Activated CD4-positive, alpha-beta T cell treated with anti-CD3 and anti-CD28 coated beads, Interleukin-2, amount 50 U/mL, for 1 hour (primary cell): ENCODE measurements around the gene ZBTB48.
"Not testable (repeated sequence)": the region's sequence is repeated elsewhere in the genome, so short reads cannot be mapped to it uniquely, and the experiment has no call there.

ENCODE experiments used
- DNase-seq: peaks from one replicate; pipeline ENCODE4 v3.0.0-alpha.2; 2020

ZBTB48 gene

GRCh38 chr1:6579374-6580118 is at the start of gene ZBTB48:
Gene ZBTB48, plus strand, starts transcription at chr1:6579994. Its CDS starts 616 bp downstream, at chr1:6580610.
- peak; percentile 96 for DNase-seq

DNA sequence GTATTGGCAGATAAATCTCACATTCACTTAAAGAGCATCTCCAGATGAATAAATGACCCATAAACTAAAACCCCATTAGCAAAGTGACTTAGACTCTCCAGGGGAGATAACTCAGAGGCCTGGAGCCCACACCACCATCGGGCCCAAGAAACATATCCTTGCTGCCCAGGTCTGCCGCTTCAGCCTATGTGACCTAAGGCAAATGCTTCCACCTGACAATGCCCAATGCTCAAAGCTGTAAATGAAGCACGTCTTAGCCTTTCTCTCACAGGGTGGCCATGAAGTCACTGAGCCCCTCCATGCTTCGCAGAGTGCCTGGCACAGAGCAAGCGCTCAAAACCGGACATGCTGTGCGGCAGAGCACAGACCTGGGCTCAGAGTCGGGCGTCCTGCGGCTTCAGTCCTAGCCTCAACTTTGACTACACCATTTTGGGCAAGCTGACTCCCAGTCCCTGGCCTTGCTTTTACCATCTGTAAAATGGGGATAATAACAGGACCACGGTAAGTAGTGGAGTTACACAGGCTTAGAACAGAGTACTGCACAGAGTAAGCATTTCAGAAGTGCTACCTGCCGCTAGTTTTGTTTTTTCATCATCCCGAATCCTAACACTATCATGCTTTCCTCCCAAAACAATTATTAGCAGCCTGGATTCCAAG is 49.2 kb upstream of the ZBTB48 start:
- DNase-seq, result no peak

- DNase-seq, result no peak
Observed at GRCh38 chr1:6531996-6532395, 47.8 kb upstream of the ZBTB48 start.

GRCh38 chr1:6534248-6534822 is 45.5 kb upstream of the ZBTB48 start:
- no peak for DNase-seq

- no peak for DNase-seq
Observed at GRCh38 chr1:6535214-6535613, 44.6 kb upstream of the ZBTB48 start.

DNA sequence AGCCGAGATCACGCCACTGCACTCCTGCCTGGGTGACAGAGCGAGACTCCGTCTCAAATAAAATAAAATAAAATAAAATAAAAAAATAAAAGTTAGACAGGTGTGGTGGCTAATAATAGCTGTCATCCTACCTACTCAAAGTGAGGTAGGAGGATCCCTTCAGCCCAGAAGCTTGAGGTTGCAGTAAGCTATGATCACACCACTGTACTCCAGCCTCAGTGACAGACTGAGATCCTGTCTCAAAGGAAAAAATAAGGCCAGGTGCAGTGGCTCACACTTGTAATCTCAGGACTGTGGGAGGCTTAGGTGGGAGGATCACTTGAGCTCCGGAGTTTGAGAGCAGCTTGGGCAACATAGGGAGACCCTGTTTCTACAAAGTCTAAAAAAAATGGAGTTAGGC is 43.5 kb upstream of the ZBTB48 start:
- DNase-seq, result no peak

DNA sequence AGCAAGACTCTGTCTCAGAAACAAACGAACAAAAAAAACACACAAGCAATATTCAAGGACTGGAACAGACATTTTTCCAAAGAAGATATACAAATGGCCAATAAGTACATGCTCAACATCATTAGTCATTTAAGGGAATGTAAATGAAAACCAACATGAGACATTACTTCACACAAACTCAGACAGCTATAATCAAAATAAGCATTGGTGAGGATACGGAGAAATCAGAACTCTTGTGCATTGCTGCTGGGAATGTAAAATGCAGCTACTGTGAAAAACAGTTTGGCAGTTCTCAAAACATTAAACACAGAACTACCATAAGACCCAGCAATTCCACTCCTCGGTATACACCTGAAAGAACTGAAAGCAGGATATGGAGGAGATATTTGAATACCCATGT is 40.8 kb upstream of the ZBTB48 start:
- no peak for DNase-seq

GRCh38 chr1:6544831-6545230 is 35.0 kb upstream of the ZBTB48 start:
- DNase-seq, result no peak

DNA sequence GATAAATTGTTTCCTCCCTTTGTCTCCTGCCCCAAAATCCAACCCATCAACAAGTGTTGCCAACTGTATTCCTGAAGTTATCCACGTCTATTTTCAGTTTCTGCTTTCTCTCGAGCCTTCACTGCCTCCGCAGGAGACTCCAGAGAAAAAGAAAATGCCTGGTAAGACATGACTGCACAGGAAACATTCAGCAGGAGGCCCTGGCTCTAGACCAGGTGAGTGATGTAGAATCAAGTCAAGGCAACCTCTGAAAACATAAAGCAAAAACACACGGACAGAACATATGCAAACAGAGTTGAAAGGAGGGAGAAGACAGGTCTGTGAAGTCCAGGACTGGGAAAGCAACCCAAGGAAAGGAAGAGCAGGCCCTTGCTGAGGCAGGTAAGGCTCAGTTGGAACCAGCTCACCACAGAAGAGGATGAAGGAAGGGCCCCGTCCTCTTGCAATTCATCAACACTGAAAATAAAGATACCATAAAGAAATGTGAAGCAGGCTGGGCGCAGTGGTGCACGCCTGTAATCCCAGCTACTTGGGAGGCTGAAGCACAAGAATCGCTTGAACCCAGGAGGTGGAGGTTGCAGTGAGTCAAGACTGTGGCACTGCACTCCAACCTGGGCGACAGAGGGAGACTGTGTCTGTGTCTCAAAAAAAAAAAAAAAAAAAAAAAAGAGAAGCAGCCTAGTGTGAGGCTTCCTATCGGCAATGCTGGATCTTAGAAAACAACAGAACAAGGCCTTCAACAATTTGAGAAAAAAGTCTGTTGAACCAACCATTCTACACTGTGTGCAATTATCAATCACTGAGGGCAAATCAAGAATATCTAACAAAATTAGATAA is 34.3 kb upstream of the ZBTB48 start:
- DNase-seq, result peak; percentile 19

- no peak for DNase-seq
Observed at GRCh38 chr1:6546326-6546725, 33.5 kb upstream of the ZBTB48 start.

DNA sequence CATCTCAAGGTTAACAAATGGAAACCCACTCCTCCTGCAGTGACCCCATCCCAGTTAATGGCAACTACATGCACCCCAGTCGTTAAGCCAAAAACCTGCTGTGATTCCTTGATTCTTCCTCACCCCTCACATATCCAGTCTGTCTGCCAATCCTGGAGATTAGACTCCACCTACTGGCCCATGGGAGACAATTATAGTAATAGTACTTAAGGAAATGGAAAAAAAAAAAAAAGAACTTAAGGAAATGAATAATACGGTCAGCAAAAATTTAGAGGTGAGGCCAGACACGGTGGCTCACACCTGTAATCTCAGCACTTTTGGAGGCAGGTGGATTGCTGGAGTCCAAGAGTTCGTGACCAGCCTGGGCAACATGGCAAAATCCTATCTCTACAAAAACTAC is 32.5 kb upstream of the ZBTB48 start:
- DNase-seq, result no peak

DNA sequence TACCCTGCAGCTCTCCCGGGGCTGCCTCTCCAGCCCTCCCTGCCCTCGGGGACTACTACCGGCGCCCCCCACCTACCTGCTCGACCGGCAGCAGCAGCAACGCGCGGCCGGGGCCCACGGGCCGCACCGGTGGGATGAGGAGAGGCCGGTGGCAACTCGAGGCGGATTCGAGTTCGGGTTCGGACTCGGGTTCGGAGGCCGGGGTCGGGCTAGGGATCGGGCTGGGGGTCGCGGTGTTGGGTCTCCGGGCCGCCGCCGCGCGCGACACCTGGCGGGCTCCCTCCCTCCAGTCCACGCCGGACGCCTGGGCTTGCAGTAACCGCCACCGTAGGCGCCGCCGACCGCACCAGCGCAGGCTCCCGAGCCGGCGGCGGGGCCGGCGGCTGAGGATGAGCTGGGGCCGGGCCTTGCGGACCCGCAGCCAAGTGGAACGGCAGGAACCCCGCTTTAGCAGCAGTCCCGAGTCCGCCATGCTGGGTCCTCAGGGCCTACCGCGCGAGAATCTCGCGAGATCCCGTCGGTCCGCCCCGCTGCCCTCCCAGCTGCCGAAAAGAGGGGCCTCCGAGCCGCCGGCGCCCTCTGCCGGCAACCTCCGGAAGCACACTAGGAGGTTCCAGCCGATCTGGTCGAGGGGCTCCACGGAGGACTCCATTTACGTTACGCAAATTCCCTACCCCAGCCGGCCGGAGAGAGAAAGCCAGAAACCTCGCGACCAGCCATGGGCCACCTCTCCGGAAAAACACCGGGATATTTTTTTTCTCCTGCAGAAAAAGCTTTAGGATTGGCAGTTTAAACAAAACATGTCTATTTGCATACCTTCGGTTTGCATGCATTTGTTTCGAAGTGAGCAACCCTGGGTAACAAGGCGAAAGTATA is 25.5 kb upstream of the ZBTB48 start, which contains the start of gene NOL9:
TSS of gene NOL9 (minus strand) at position 483 of the 876 bp plus-strand sequence. CDS start at position 472, 11 bp downstream.
- DNase-seq, result peak; percentile 94

DNA sequence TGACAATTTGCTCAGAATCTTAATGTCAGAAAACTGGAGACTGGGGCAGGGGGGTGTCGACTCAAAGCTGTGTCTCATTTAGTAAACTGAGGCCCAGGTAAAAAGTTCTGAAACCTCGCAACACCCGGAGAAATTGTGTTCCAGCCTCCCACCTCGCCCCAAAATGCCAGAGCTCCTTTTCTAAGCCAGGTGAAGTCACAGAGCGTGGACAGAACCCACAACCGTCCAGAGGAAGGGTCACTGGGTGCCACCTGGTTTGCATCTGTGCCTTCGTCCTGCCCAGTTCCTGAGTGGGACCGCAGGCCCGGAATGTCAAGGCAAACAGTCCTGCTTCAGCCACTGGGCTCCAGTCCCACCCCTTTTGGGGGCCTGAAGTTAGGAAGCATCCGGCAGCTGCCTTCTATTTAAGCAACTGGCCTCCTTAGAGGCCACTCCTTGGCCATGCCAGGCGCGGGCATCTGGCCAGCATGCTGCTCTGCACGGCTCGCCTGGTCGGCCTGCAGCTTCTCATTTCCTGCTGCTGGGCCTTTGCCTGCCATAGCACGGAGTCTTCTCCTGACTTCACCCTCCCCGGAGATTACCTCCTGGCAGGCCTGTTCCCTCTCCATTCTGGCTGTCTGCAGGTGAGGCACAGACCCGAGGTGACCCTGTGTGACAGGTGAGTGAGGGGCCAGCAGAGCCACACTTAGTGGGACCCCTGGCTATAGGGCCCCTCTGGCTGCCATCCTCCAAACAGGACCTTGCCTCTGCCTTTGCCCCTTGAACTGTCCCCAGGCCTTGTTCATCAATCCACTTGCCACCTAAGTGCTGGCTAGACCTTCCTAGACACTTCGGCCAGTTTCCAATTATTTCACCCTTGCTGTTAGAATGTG is 24.7 kb upstream of the ZBTB48 start, which contains the start of gene TAS1R1:
TSS of gene TAS1R1 (plus strand) at position 401 of the 872 bp plus-strand sequence. CDS start at position 468, 67 bp downstream.
- DNase-seq, result no peak

DNA sequence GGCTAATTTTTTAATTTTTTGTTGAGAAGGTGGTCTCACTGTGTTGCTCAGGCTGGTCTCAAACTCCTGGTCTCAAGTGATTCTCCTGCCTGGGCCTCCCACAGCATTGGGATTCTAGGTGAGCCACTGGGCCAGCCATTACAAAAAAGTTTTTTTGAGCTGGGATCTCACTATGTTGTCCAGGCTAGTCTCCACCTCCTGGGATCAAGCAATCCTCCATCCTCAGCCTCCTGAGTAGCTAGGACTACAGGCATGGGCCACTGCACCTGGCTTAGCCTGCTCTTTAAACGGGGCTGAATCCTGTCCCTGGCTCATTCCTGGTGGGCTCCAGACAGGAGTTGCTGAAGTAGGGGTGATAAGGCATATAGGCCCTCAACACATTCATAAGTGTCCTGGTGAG is 22.2 kb upstream of the ZBTB48 start:
- no peak for DNase-seq

- not testable (repeated sequence) for DNase-seq
Observed at GRCh38 chr1:6559161-6559560, 20.6 kb upstream of the ZBTB48 start.

DNA sequence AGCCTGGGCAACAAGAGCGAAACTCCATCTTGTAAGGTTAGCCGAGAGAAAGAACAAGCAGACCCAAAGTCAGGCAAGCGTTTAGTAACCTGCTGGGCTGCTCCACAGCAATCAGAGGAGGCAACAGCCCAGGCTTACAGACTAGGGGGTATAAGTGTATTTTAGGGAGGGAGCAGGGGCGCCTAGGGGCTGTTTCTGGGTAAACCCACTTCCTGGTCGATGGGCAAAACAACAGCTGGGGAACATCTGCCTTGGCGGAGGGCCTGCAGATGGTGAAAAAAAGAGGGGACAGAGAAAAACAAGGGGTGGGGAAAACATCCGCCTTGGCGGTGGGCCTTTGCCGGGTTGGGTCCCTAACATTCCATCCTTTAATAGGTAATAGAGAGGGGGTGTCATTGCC is 19.5 kb upstream of the ZBTB48 start:
- no peak for DNase-seq

- no peak for DNase-seq
Observed at GRCh38 chr1:6569033-6569432, 10.8 kb upstream of the ZBTB48 start.

DNA sequence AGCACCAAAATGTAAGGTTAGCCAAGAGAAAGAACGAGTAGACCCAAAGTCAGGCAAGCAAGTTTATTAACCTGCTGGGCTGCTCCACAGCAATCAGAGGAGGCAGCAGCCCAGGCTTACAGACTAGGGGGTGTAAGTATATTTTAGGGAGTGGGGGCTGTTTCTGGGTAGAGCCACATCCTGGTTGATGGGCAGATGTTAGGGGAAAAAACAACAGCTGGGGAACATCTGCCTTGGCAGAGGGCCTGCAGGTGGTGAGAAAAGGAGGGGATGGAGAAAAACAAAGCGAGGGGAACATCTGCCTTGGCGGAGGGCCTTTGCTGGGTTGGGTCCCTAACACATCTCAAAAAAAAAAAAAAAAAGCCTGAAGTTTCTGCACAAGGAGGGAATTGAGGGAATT is 9.7 kb upstream of the ZBTB48 start:
- no peak for DNase-seq

GRCh38 chr1:6570987-6571386 is 8.8 kb upstream of the ZBTB48 start:
- no peak for DNase-seq

GRCh38 chr1:6572653-6573383 is 7.0 kb upstream of the ZBTB48 start:
- no peak for DNase-seq
